Measurements from ENCODE around the gene C1orf52. TPM values are rescaled to one million over a fixed set of nuclear protein-coding genes. Genes with fewer than 3 reads are reported as not detected.
"Not testable (repeated sequence)": the region's sequence is repeated elsewhere in the genome, so short reads cannot be mapped to it uniquely, and the experiment has no call there.

C1orf52 gene
- total RNA-seq, 1 experiment from 2014 or later, result 31.7 TPM

DNA sequence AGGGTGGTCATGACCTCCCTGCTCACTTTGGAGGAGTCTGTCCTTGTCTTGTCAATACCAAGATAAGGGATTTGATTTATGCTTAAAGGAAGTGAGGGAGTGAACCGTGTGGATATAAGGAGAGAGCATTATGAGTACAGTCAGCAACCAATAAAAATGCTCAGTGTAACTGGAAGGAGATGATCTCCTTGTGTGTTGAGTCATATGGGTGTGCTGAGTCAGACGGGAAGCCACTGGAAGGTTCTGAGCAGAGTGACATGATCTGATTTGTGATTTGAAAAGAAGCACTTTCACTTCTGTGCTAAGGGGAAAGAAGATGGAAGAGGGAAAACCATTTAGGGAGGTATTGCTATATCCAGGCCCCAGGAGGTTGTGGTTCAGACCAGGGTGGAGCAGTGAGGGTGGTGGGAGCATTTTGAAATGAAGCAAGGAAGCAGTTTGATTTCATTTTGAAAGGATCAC lies 19.4 kb upstream of the C1orf52 start:
- peak; percentile 97 for DNase-seq (ENCODE audit: low read depth)

DNA sequence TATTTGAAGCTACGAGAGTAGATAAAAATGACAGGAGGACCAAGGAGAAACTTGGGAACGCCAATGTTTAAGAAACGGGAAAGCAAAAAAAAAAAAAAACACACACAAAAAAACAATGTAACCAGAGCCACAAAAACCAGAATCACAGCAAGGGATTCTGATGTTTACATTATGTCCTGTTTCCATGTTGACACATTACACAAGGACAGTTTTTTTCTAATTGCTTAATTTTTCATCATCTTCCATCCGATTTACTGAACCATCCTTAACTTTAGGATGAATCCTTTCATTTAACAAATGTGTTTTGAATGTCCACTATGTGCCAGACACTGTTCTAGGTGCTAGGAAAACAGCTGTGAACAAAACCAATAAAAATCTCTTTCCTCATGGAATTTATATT lies 18.3 kb upstream of the C1orf52 start:
- DNase-seq (ENCODE audit: low read depth), result no peak

DNA sequence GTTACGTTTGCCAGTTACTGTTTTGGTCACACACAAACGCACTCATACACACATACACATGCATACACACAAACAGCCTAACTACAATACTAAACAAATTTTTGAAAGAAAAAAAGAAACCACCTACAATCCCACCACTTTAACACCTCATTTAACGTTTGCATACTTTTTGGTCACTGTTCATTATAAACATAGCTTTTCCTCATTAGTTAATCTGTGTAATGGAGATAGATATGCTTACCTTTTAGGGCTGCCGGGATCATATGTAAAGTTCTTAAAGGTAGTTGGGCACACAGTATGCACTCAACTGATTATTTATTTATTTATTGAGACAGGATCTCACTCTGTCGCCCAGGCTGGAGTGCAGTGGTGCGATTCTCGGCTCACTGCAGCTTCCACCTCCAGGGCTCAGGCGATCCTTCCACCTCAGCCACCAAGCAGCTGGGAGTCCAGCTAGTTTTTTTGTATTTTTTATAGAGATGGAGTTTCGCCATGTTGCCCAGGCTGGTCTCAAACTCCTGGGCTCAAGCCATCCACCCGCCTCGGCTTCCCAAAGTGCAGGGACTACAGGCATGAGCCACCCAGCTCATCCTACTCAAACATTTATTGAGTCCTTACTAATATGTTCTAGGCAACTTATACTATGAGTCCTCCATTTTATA lies 17.6 kb upstream of the C1orf52 start:
- DNase-seq (ENCODE audit: low read depth), result no peak

DNA sequence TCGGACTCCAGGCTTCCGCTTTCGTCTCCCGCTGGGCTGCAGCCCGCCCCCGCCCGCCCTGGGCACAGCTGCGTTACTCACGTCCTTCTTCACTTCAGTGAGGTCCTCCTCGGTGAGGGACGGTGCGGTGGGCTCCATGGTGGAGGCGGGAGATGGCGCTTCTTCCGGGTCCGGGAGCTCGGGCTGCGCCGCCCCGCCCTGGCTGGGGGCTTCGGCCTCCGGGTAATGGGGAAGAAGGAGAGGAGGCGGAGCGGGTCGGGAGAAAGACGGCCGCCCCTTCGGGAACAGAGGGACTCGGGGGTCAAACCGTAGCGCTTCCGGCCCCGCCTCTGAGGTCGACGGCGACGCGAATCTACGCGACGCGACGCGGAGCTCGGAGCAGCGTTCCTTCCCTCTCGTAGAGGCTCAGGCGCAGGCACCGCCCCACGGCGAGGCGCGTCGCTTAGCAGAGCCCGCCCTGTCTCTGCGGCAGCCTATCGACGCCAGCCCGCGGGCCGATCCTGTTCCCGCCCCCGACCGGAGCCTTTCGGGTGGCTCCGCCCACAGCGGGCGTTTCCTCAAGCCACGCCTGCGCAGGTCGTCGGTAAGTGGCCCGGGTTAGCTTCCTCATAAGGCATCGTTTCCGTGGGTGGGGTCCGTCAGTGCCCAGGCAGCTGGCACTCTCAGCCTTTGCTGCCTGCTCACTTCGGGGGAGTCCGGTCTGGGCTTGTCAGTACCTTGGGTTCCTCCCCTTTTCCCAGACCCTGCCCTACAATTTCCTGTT lies 16.9 kb upstream of the C1orf52 start, which contains the start of gene BCL10:
Gene BCL10 (minus strand): TSS at position 418 of the 763 bp plus-strand sequence. CDS start 280 bp downstream, at position 138.
- DNase-seq (ENCODE audit: low read depth), result peak; percentile 99

DNA sequence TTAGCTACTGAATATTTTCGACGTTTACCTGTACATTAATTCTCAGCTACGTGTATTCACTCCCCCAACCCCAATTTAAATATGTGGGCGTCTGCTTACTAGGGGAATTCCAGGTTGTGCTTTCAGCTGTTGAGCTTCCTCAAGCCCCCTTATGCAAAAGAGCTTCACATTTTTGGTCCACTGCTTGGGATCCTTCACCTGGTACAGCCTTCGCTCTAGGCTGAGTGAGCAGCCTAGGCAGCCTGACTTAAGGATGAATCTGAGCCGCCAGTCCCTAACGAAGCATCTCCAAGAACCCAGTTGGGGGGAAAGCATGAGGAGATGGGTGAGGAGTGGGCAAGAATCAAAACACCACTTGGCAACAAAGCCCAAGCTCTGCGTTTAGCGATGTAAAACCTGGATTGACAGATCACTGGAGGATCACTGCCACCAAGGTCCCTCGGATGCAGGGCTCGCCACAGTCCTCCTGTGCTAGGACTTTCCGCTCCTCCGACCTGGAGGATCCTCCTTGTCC lies 16.3 kb upstream of the C1orf52 start:
- DNase-seq (ENCODE audit: low read depth), result no peak

DNA sequence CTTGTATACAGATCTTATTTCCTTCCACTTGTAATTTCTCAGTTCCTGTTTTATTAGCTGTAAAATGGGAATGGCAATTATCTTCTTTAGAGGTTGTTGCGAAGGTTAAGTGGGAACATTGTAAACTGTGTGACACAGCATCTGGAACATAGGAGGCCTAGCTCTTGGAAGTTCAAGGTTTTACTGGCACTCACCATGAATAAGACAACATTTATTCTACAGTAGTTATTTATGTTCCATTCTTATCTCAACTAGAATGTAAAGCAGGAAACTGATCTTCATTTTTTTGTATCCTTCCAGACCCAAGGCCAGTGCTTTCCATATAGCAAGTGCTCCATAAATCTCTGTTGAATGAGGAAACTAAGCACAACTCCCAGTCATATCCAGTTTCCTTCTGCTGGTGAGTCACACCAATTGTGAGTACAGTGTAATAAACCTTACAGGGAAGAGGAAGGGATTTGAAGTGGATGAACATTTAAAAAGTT lies 15.5 kb upstream of the C1orf52 start:
- peak; percentile 89 for DNase-seq (ENCODE audit: low read depth)

DNA sequence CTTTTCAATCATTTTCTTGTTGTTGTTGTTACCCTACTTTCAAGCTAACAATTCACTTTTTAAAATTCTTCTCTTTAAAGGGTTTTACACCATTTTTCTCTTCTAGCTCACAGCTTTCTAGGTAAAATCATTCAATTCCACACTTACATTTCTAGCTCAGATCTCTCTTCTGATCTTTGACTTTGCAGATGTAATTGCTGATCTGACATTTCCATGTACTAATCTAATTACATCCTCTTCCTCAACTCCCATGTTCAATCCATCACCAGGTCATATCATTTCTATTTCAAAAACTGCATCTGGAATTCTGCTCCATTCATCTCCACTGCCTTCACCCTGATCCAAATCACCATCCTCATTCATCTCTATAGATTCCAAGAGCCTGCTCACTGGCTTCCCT lies 13.9 kb upstream of the C1orf52 start:
- DNase-seq (ENCODE audit: low read depth), result no peak

DNA sequence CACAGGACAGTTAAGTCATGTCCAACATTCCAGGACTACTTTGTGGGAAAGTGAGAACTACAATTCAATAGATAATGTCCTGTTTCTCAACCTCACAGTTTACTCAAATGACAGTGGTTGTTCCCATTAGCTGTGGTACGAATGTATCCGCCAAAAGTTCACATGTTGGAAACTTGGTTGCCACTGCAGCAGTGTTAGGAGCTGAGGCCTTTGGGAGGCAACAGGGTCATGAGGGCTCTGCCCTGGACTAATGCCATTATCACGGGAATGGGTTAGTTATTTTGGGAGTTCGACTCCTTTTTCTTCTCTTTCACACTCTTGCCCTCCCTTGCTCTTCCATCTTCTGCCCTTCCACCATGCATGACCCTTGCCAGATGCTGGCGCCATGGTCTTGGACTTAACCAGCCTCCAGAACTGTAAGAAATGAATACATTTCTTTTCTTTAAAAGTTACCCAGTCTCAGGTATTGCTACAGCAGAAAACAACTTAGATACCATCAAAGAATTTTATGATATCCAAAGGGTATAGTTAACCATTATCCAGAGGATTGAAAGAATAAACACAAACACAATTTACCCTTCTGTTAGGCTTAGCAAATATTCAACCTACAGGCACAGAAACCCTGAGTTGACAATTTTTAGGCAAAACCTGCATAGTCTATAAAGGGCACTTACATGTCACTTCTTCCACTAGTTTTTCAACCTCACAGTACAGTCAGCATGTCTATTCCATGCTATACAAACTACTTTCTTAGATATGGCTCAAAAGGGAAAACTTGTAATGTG lies 9.5 kb upstream of the C1orf52 start:
- DNase-seq (ENCODE audit: low read depth), result no peak

DNA sequence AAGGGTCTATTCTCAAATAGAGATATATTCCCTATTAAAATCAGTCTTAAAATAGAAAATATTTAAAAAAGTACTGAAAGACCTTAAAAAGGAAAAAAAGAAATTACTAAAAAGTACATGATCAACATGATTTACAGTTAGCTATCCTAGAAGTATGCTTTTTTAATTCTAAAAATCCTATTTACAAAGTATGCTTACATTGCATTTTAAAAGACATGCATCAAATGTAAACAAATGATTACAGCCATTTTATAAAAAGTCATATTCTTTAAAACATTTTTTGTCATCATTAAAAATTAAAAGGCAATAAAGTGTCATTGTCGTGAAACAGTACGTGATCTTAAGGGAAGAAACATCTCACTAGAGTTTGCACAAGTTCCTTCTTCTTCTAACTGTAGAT lies 7.9 kb upstream of the C1orf52 start:
- DNase-seq (ENCODE audit: low read depth), result no peak

DNA sequence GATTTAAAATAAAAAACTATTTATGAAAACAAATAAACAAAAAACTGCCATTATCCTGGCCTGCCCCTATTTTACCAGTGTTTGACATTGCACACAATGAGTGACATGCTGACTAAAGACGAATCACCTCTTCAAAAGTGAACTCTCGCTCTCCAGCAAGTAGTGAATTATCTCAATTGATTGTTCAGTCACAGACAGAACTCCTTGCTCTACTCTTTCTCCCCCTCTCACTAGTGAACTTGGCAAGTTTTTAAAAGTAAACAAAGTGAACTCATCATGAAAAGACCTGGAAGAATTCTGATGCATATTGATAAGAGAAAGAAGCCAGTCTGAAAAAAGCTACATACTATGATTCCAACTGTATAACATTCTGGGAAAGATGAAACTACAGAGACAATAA lies 4.7 kb upstream of the C1orf52 start:
- peak; percentile 59 for DNase-seq (ENCODE audit: low read depth)

DNA sequence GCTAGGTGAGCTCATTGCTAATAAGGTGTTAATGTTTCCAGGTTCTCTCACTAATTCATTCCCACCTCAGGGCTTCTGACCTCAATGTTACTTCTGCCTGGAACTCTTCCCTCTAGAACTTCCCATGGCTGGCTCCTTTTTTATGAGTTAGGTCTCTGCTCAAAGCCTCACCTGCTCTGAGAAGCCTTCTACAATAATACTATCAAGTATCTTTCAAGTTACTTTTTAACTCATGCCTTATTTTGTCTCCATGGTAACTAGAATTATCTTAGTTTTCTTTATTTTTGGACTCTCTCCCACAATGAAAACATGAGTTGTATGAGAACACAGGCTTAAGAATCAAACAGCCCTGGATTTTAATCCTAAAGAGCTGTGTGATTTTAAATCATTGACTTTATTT lies 3.5 kb upstream of the C1orf52 start:
- DNase-seq (ENCODE audit: low read depth), result no peak

DNA sequence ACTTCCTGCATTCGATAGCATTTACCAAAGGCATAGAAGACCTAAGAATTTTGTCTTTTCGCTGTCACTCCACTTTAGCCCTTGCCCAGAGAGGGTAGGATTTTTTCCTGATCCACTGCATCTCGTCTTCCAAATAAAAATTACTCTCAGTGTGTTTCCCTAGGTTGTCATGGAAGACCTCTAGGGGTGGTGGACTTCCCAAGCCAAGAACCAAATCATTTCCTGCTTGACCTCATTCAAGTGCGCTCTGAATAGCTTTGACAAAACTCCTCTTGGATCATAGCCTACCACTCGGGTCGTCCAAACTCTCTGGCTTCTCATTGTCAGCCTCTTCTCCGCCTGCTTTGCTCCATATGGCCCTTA lies 431 bp upstream of the C1orf52 start:
- peak; percentile 60 for DNase-seq (ENCODE audit: low read depth)

DNA sequence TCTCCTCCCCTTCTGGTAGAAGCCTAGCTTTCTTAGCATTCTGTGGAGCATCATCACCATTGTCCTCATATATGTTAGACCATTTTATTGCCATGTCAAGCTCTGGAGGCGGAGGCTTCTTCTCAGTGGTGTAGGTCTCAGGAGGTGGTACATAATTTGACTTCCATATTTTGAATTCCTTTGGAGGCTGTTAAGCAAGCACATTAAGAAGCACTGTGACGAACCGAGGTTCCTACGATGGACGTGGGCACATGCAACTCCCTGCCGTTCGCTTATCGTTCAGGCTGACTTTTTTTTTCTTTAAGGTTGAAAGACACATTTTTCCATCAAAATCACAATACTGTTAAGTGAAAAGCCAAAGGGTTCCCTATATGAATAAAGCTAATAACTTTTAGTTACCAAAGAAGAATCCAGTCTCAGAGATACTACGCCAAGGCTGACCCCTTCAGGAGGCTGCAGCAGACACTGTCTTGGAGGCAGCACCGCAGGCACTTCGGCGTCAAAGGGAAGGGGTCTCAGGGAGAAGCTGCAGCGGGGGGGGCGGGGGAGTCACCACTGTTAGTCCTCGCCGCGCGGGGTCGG lies 835 bp downstream of the C1orf52 start:
- no peak for DNase-seq (ENCODE audit: low read depth)

DNA sequence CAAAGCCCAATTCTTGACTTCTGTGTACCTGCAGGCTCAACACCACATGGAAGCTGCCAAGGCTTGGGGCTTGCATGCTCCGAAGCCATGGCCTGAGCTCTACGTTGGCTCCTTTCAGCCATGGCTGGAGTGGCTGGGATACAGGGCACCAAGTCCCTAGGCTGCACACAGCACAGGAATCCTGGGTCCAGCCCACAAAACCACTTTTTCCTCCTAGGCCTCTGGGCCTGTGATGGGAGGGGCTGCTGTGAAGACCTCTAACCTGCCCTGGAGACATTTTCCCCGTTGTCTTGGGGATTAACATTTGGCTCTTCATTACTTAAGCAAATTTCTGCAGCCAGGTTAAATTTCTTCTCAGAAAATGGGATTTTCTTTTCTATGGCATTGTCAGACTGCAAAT lies 10.4 kb downstream of the C1orf52 start:
- DNase-seq (ENCODE audit: low read depth), result not testable (repeated sequence)

DNA sequence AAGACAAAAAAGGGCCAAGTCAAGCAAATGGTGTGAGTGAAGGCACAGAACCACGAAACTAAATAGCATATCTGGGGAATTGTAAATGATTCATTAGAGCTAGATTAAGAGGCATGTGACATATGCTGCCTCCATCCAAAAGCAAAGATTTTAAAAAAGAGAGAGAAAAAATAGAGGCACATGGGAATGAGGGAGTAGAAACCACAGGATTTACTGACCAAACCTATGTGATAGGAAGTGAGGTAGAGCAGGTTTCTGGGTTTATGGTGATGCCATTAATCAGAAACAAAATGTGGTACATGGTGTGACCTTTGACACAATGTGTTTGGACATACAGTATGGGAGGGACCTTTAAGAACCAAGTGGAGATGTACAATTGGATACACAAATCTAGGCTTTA lies 13.6 kb downstream of the C1orf52 start:
- no peak for DNase-seq (ENCODE audit: low read depth)

DNA sequence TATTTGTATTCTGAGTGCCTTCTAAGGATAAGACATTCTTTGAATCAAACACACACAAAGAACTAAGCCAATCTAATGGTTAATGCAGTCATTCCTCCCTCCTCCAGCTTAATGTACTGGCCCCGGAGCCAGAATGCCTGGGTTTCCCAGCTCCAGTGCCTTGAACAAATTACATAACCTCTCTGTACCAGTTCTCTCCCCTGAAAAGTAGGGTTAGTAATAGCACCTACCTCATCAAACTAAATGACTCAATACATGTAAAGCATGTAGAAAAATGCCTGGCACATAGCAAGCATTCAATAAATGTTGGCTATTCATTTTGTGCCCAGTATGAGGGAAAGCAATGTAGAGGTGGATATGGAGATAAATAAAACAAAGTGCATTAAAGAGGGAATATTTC lies 14.0 kb downstream of the C1orf52 start:
- no peak for DNase-seq (ENCODE audit: low read depth)

DNA sequence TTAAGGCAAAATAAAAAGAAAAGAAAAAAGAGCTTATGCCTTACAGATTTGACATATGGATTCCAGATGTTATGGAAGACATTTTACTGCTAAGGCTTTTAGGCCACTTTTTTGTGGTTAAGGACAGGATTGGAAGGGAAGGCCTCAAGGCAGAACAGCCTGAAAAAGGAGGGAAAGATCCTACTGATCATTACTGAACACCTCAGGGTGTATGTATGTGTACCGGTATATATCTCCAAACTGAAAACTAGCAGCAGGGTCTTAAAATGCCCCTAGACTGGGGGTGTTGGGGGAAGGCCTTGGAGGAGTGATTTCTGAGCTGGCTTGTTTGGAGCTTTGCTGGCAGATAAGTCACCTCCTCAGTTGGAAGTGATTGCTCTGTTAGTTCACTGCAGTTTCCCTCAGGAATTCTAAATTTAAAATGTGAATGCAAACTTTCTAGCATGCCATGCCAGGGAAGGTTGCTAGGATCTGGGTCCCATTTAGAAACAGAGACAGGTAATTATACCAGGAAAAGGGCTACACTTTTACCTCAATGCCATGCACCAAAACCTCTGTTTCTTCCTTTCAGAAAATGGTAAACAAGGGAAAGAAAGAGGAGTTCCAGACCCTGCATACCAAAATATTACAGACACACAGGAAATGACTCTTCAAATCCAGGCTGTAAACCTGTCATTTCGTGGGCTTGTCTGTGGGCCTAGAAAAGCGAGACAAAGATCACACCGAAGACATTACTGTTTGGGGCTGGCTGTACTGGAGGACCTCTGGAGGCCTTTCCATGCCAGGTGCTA lies 15.0 kb downstream of the C1orf52 start:
- peak; percentile 69 for DNase-seq (ENCODE audit: low read depth)

DNA sequence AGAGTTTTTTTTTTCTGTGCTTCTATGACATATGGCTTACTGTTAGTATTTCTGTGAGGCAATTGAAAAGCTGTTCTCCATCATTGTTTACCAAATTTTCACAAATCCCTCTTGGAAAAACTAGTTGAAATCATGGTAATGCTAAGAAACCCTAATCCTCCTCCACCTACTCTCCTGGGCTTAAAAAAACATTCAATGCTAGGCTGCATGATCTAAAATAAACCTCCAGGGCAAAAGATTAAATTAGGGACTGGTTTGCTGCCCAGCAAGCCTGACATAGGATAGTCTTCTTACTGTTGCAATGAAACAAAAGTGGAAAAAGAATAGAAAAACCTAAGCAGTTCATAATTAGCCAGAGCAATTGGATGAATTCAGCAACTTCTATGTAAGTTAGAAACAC lies 16.1 kb downstream of the C1orf52 start:
- DNase-seq (ENCODE audit: low read depth), result no peak

DNA sequence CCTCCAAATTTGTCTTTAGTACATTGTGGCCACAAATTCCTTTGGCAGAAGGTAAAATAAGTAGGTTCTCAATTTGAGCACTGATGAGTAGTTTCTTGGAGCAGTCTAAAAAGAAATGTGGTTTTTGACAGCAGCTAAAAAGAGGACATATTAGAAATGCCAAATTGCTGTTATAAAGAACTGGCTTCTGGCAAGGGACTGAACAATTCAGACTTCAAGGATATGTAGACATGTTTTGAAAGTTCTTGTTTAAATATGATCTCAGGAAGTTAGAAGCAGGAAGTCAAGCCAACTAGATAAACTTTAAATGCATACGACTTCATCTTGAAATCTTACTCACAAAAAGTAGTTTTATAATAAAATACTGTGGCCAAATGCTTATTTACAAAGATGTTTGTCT lies 18.8 kb downstream of the C1orf52 start:
- no peak for DNase-seq (ENCODE audit: low read depth)

DNA sequence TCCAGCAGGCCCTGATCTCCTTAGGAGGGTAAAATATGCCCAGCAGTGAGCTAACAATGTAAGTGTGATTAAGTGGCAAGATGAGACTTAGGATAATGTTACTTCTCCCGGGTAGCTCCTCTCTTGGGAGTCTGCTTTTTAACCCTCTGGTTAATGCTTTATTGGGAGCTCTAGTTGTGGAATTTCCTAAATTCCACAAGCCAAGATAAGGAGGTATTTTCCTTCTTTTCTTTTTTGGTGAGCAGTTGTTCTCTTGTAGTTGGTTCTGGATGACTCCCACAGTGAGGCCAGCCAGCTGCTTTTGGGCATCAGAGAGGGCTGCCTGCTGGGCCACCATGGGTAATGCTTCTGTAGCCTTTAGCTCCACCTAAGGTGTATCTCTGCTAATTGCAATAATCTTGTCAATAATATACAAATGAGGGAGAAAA lies 19.3 kb downstream of the C1orf52 start:
- peak; percentile 26 for DNase-seq (ENCODE audit: low read depth)

DNA sequence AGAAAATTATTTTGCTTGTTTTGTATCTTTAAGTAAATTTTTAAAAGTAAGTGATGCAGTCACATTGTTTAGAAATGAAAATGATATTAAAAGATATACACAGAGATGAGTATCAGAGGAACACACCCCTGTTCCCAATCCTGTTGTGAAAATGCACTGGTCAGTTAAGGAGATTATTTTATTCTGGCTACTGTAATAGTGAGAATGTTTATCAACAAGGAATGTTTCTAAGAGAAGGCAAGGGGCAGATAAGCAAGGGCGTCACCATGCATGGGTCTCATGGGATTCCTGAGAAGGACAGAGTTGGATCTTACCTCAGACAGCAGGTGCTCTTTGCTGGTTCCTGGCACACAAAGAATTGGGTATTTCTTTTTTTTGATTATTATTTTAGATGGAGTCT lies 21.8 kb downstream of the C1orf52 start:
- no peak for DNase-seq (ENCODE audit: low read depth)
